Fibroblast of peridontal ligament (primary cell): Measurements from ENCODE around the gene PPP1R7.
"Not testable (repeated sequence)": the region's sequence is repeated elsewhere in the genome, so short reads cannot be mapped to it uniquely, and the experiment has no call there.

Experiments used
- DNase-seq: peaks from one replicate; pipeline ENCODE4 v3.0.0-alpha.2; 2010; ENCODE audit errors: extremely low read depth

PPP1R7 gene

GRCh38 chr2:241149925-241150659 is at the start of gene PPP1R7:
TSS of gene PPP1R7 (plus strand) at chr2:241150467. CDS start at chr2:241150496, 29 bp downstream.
- DNase-seq, result peak; percentile 88

DNA sequence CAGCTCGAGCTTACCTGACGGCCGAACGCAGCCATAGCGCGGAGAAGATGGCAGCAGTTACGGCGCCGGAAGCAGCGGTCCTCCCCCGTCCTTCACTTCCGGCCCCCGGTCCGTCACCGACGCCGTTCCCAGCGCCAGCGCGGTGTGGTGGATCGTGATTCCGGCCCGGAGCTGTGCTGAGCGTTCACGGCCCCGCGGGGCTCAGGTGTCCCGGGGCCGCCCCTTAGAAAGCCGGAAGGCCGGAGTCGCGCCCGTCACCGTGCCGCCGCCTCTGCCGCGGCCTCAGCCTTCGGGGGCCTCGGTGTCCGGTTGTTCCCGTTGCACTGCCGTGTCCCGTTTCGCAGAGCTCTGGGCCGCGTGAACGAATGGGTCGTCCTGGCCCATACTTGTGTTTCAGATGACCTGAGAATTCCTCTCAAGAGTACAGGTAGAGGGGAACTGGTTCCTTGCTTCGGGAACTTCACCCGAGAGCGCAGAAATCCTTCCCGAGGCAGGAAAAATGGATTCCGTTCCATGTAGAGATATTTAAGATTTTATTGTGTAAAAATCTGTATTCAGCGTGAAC is 47.9 kb upstream of the PPP1R7 start, which contains the start of gene MTERF4:
Gene MTERF4 (minus strand): TSS at position 49 of the 565 bp plus-strand sequence. CDS start 14 bp downstream, at position 35.
- DNase-seq, result peak; percentile 68

- DNase-seq, result no peak
Observed at GRCh38 chr2:241103176-241103595, 47.1 kb upstream of the PPP1R7 start.

- DNase-seq, result not testable (repeated sequence)
Observed at GRCh38 chr2:241104611-241105010, 45.7 kb upstream of the PPP1R7 start.

DNA sequence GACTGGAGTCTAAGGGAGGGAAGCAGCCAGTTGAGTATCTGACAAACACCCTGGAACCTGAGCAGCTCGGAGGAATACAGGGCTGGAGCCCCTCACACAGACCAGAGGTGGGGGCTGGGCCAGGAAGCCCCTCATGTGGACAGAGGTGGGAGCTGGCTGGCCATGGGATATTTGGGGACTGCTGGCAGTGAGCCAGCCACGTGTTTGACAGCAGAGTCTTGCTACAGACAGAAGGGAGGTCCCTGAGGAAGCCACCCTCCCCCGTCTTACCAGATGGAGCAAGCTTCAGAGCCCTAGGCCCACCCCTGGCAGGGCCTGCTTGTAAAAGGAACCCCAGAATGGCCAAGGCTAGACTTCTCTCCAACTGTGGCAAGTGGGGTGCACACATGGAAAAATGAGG is 44.6 kb upstream of the PPP1R7 start:
- DNase-seq, result no peak

DNA sequence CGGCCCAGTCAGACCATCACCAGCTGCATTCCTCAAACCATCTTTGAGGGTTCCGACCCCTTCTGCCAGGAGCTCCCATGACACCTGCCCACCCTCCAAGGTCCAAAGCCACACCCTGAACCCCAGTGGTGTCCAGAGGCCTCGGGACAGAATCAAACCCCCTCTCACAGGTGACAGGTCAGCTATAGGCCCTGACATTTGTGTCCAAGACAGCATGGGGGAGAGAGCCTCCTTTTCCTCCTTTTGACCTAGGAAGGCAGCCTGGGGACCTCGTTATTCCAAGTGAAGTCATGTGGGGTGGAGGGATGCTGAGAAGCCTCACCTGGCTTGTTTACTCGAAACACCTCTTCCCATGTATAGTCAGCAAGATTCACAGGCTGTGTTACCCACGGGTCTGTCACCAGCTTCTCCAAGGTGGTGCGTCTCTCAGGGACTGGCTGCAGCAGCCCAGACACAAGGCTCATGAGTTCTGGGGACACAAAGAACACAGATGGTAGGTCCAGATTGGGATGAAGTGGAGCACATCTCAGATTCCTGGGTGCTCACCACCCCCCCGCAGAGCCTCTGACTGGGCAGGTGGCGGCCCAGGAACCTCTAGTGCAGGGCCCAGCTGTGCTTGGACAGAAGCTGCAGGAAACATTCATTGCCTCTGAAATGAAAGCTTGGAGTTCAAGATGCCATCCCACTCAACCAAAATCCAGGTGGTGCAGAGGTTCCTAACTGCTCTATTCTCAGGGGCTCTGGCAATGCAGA is 43.1 kb upstream of the PPP1R7 start:
- no peak for DNase-seq

DNA sequence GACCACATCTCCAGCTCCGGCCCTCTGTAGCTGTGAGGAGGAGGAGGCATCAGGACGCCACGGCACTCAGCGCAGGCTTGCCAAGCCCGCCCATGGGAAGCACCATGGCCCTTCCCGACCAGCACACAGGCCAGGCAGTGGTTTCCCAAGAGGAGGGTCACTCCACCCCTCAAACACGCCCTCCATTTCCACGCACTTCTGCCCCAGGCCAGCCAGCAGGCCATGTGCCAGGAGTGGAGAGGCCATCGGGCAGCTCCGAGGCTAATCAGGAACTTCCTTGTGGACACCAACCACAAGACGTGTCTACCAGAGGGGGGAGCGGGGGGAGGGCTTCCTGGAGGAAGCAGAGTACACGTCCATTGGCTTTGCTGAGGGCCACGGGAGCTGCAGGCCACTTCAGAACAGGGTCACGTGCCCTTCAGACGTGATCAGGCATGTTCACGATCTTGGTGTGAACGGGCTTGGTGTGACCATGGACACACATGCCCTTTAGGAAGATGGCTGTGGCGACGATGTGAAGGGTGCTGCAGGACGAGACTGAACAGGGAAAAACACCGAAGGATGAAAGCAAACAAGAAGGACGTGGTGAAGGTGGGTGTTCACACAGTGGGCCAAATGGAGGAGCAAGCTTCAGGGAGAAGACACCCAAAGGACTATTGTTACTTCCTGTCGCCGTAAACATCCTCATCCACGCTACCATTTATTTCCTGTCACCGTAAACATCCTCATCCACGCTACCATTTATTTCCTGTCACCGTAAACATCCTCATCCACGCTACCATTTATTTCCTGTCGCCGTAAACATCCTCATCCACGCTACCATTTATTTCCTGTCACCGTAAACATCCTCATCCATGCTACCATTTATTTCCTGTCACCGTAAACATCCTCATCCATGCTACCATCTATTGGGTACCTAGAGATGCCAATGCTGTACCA is 41.7 kb upstream of the PPP1R7 start:
- no peak for DNase-seq

- no peak for DNase-seq
Observed at GRCh38 chr2:241109210-241110088, 40.8 kb upstream of the PPP1R7 start.

GRCh38 chr2:241110089-241110606 is 40.1 kb upstream of the PPP1R7 start:
- no peak for DNase-seq

- no peak for DNase-seq
Observed at GRCh38 chr2:241110607-241111439, 39.4 kb upstream of the PPP1R7 start.

GRCh38 chr2:241111440-241111805 is 38.8 kb upstream of the PPP1R7 start:
- DNase-seq, result no peak

DNA sequence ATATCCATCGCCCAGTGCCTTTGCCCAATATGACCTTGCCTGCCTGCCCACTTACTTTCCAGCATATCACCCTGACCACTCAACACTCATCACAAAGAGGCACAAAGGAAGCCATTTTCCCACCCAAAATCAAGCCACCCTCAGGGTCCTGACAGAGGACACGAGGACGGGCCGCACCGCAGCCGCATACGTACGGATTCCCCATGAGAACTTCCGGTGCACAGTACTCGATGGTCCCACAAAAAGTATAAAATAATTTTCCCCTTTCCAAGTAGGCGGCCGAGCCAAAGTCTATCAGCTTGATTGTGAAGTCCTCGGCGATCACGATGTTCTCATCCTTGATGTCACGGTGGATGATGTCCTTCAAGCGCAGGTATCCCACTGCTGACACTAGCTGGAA is 38.2 kb upstream of the PPP1R7 start:
- DNase-seq, result no peak

GRCh38 chr2:241112592-241112991 is 37.7 kb upstream of the PPP1R7 start:
- no peak for DNase-seq

- no peak for DNase-seq
Observed at GRCh38 chr2:241114836-241115235, 35.4 kb upstream of the PPP1R7 start.

- DNase-seq, result no peak
Observed at GRCh38 chr2:241115361-241115760, 34.9 kb upstream of the PPP1R7 start.

GRCh38 chr2:241116606-241117560 is 33.4 kb upstream of the PPP1R7 start:
- DNase-seq, result no peak

DNA sequence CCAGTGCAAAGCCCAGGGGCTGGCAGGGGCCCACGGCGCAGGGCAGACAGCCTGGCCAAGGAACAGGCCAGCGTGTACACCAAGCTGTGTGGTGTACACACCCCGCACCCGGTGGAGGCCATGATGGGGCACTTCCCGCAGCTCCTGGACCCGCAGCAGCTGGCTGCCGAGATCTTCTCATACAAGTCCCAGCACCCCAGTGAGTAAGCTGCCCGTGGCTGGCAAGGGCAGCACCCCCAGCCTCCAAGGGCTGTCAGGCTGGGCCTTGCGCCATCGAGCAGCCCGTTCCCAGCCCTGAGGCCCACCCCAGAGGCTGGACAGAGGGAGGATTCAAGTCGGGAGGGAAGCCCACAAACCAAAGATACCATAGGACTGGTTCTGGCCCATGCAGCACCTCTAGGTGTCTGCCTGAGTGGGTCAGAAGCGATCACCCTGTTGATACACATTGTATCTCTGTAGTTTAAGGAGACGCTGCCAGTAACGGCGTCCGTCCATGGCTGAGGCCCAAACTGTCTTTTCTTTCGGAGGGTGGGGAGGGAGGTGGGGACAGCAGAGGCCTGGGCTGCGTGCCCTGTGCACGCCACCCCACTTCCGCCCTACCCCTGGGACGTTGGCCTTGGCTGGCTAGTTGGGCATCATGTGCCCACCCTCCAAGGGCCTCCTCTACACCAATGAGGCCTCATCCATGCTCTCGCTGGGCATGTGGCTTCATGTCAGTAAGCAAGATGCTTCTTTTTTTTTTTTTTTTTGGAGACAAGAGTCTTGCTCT is 31.3 kb upstream of the PPP1R7 start:
- DNase-seq, result no peak

GRCh38 chr2:241120440-241120839 is 29.8 kb upstream of the PPP1R7 start:
- DNase-seq, result no peak
